Spleen (tissue), 7 donors: ENCODE measurements around the gene SEMA4C.

Source experiments
- POLR2A ChIP-seq, 3 donors: fragments of 450-650 bp; IDR thresholded peaks; one replicate each; pipeline ENCODE4 v1.5.1; 2017; ENCODE audit warnings: antibody characterized with exemption in 3 of 3, mild to moderate bottlenecking in 1 of 3
- POLR2AphosphoS5 ChIP-seq, 3 donors: sonication (generic); formaldehyde crosslinking; IDR thresholded peaks; one replicate each; pipeline ENCODE4 v1.5.1; 2017; ENCODE audit warnings: antibody characterized with exemption in 3 of 3
- TF ChIP-seq, protein P1 (sequence below), 11 experiments: fragments of 200-600 bp in 7 of 11; fragments of 450-650 bp in 4 of 11; sonication (generic) in 4 of 11; IDR thresholded peaks in 8 of 11; conservative IDR thresholded peaks in 3 of 11; 1 replicate in 7 of 11; 2 replicates in 4 of 11; pipeline versions ENCODE4 v1.4.0 to v1.8.0; 2016 to 2021; ENCODE audit warnings: antibody characterized with exemption in 11 of 11, inconsistent platforms in 4 of 11, mild to moderate bottlenecking in 1 of 11
- donor health status: DM: no; HTN: no; CAD: no; lungs with moderate emphysema.
- donor health status: DM: no; HTN: no; CAD: no.
- donor health status: DM: no; HTN: no; CAD: no.

DNA sequence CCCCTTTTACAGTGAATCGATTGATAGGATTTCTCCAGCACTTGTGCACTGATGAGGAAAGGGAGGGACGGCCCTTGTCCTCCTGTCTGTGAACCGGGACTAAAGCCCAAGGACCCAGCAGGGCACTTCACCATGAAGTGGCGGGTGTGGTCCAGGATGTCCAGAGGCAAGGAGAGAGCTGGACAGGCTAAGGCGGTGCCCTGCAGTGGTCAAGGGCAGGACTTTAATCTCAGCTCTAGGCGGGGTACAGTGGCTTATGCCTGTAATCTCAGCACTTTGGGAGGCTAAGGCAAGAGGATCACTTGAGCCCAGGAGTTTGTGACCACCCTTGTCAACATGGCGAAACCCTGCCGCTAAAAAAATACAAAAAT, 28.2 kb upstream of the SEMA4C start:
- no peak for TF ChIP-seq POLR2A (IDR thresholded peaks at IDR 0.05)
- TF ChIP-seq, protein P1, sequence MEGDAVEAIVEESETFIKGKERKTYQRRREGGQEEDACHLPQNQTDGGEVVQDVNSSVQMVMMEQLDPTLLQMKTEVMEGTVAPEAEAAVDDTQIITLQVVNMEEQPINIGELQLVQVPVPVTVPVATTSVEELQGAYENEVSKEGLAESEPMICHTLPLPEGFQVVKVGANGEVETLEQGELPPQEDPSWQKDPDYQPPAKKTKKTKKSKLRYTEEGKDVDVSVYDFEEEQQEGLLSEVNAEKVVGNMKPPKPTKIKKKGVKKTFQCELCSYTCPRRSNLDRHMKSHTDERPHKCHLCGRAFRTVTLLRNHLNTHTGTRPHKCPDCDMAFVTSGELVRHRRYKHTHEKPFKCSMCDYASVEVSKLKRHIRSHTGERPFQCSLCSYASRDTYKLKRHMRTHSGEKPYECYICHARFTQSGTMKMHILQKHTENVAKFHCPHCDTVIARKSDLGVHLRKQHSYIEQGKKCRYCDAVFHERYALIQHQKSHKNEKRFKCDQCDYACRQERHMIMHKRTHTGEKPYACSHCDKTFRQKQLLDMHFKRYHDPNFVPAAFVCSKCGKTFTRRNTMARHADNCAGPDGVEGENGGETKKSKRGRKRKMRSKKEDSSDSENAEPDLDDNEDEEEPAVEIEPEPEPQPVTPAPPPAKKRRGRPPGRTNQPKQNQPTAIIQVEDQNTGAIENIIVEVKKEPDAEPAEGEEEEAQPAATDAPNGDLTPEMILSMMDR (IDR thresholded peaks at IDR 0.05 in 8 of 11, conservative IDR thresholded peaks at IDR 0.05 in 3 of 11), result no peak
- TF ChIP-seq POLR2AphosphoS5 (IDR thresholded peaks at IDR 0.05), result peak in 2 of 3 donors; percentile 15 to 58
